HepG2 (cell line): ENCODE measurements around the gene RALBP1. TPM values are rescaled to one million over a fixed set of nuclear protein-coding genes. Genes with fewer than 3 reads are reported as not detected.

Source experiments
- AFF4 ChIP-seq: sonication (generic); formaldehyde crosslinking; IDR thresholded peaks from 2 replicates; pipeline ENCODE4 v1.4.0; 2020; ENCODE audit warnings: missing genetic modification reagents
- BCL6 ChIP-seq: IDR thresholded peaks from 2 replicates; pipeline ENCODE4 v1.6.1; 2016; ENCODE audit warnings: missing genetic modification reagents, missing compliant biosample characterization
- BHLHE40 ChIP-seq: IDR thresholded peaks from 2 replicates; pipeline ENCODE4 v1.6.1; 2011; ENCODE audit warnings: low read length, improper control_type of control experiment
- FOXK1 ChIP-seq: sonication (generic); formaldehyde crosslinking; IDR thresholded peaks from 2 replicates; pipeline ENCODE4 v1.4.0; 2020; ENCODE audit warnings: low read depth, missing genetic modification reagents, borderline replicate concordance
- KMT2B ChIP-seq: IDR thresholded peaks from 2 replicates; pipeline ENCODE4 v1.6.1; 2016; ENCODE audit warnings: missing genetic modification reagents, missing compliant biosample characterization
- RFX1 ChIP-seq: fragments of 450-650 bp; IDR thresholded peaks from 2 replicates; pipeline ENCODE4 v1.6.1; 2017
- SMARCC2 ChIP-seq: fragments of 450-650 bp; IDR thresholded peaks from 2 replicates; pipeline ENCODE4 v1.6.1; 2017; ENCODE audit warnings: antibody characterized with exemption, mild to moderate bottlenecking
- TFDP1 ChIP-seq: IDR thresholded peaks from 2 replicates; pipeline ENCODE4 v1.6.1; 2016; ENCODE audit warnings: missing compliant biosample characterization, missing genetic modification reagents, borderline replicate concordance
- ZFP91 ChIP-seq: sonication (generic); formaldehyde crosslinking; IDR thresholded peaks from 2 replicates; pipeline ENCODE4 v1.9.0; 2022; ENCODE audit warnings: missing genetic modification reagents, mild to moderate bottlenecking, borderline replicate concordance
- ZNF142 ChIP-seq: sonication (generic); formaldehyde crosslinking; IDR thresholded peaks from 2 replicates; pipeline ENCODE4 v1.4.0; 2020; ENCODE audit warnings: missing genetic modification reagents
- ZNF614 ChIP-seq: IDR thresholded peaks from 2 replicates; pipeline ENCODE4 v1.6.1; 2018; ENCODE audit warnings: missing biosample characterization, missing genetic modification reagents, inconsistent platforms, borderline replicate concordance
- ZNF687 ChIP-seq: sonication (generic); formaldehyde crosslinking; IDR thresholded peaks from 2 replicates; pipeline ENCODE4 v1.5.1; 2020; ENCODE audit warnings: mild to moderate bottlenecking, missing genetic modification reagents, moderate library complexity
- polyA plus RNA-seq, 8 experiments: library from polyadenylated mRNA; depleted of rRNA in 3 of 8; stranded (reverse) in 7 of 8; unstranded in 1 of 8; fragments of >200 nt; fragmentation: Illumina TruSeq in 4 of 8; extraction: Trizol in 4 of 8; gene quantifications; 2 replicates each; pipeline versions ENCODE4 v1.2.1 to v1.2.3, GENCODE V29; 2011 to 2016; ENCODE audit warnings: low read depth in 4 of 8, missing spikeins in 1 of 8, mixed read lengths in 1 of 8; ENCODE audit not compliant: insufficient read depth in 1 of 8
- total RNA-seq, 5 experiments: library from RNA; depleted of rRNA; stranded (reverse); fragments of >200 nt; fragmentation: Illumina TruSeq; extraction: Trizol; gene quantifications; 2 replicates each; pipeline ENCODE4 v1.2.3, GENCODE V29; 2016; ENCODE audit warnings: low read depth in 1 of 5

Gene RALBP1
- total and polyA plus RNA-seq, 2 of the 13 experiments (the other 11 are each of a cell fraction or from before 2014, with no cell fraction given) = 24.5 to 33.1 TPM

GRCh38 chr18:9535430-9535991 lies 60.2 kb downstream of the RALBP1 start (continued):
- TF ChIP-seq ZNF142 (CRISPR knock-in tag) (peak; percentile 86), FOXK1 (CRISPR knock-in tag) (peak; percentile 34; the same call in 1 of the 2 replicates), RFX1 (no peak), ZFP91 (peak; percentile 44; the same call in 1 of the 2 replicates), AFF4 (no peak), ZNF614 (CRISPR knock-in tag) (peak; percentile 67; the same call in 1 of the 2 replicates), SMARCC2 (no peak), KMT2B (CRISPR knock-in tag) (0 out of 2 replicates have a peak, but pooled peaks have one; percentile 42), BCL6 (CRISPR knock-in tag) (peak; percentile 82), TFDP1 (CRISPR knock-in tag) (no peak), ZNF687 (CRISPR knock-in tag) (peak; percentile 64), BHLHE40 (peak; percentile 89)
